Ovary (tissue), 3 donors: ENCODE measurements around the gene ATRNL1.

Experiments
- CTCF ChIP-seq, 3 donors: fragments of 450-650 bp in 2 of 3; fragments of 200-600 bp in 1 of 3; IDR thresholded peaks; one replicate each; pipeline versions ENCODE4 v1.5.1 to v1.8.0; 2016 to 2022; ENCODE audit warnings: antibody characterized with exemption in 3 of 3, mild to moderate bottlenecking in 1 of 3
- EP300 ChIP-seq: sonication (generic); formaldehyde crosslinking; IDR thresholded peaks from one replicate; pipeline ENCODE4 v1.6.1; 2017; ENCODE audit warnings: antibody characterized with exemption
- POLR2A ChIP-seq: fragments of 450-650 bp; IDR thresholded peaks from one replicate; pipeline ENCODE4 v1.6.1; 2017; ENCODE audit warnings: antibody characterized with exemption, mild to moderate bottlenecking, moderate library complexity
- donor health status: DM: no; HTN: no; CAD: no.

- TF ChIP-seq CTCF (IDR thresholded peaks at IDR 0.05), result no peak
- TF ChIP-seq EP300, result no peak
- TF ChIP-seq POLR2A, result no peak
Observed at GRCh38 chr10:115777646-115778045, 684.5 kb downstream of the ATRNL1 start.
